Calu3 (cell line): ENCODE data around the gene HERPUD1. TPM values are rescaled to one million over a fixed set of nuclear protein-coding genes. Genes with fewer than 3 reads are reported as not detected.

Experiments used
- BruUV-seq: library from RNA; stranded (reverse); fragments of 400-500 nt; replicated peaks from 2 replicates; lab custom pipeline; 2021; lab: Mats Ljungman, UMichigan
- CTCF ChIA-PET: fragments of 300-600 bp; sonication (Branson Sonifier 250); formaldehyde crosslinking; loops from one replicate; lab custom pipeline; 2022; ENCODE audit warnings: antibody characterized with exemption; lab: Charles Lee
- DNase-seq: peaks from one replicate; pipeline ENCODE4 v3.0.0; 2022
- H3K27ac Mint-ChIP-seq: one replicate; pipeline ENCODE4 v1.8.0; 2022; ENCODE audit warnings: mixed read lengths; ENCODE audit not compliant: unreplicated experiment
- H3K27me3 Mint-ChIP-seq: one replicate; pipeline ENCODE4 v1.8.0; 2022; ENCODE audit warnings: mixed read lengths; ENCODE audit not compliant: unreplicated experiment
- H3K36me3 Mint-ChIP-seq: one replicate; pipeline ENCODE4 v1.8.0; 2022; ENCODE audit warnings: mild to moderate bottlenecking, moderate library complexity, mixed read lengths; ENCODE audit not compliant: insufficient read depth, unreplicated experiment
- H3K4me1 Mint-ChIP-seq: one replicate; pipeline ENCODE4 v1.8.0; 2022; ENCODE audit warnings: mild to moderate bottlenecking, low read depth, mixed read lengths; ENCODE audit not compliant: unreplicated experiment
- H3K4me3 Mint-ChIP-seq: one replicate; pipeline ENCODE4 v1.8.0; 2022; ENCODE audit warnings: mild to moderate bottlenecking, low read depth, moderate library complexity, mixed read lengths; ENCODE audit not compliant: unreplicated experiment
- H3K9me3 Mint-ChIP-seq: one replicate; pipeline ENCODE4 v1.8.0; 2022; ENCODE audit warnings: low read depth, mixed read lengths; ENCODE audit not compliant: unreplicated experiment
- intact Hi-C: fragments of 100-400 bp; cut with micrococcal nuclease; formaldehyde crosslinking; loops from one replicate; pipeline ENCODE4 v1.10.0; 2022; ENCODE audit not compliant: unreplicated experiment
- total RNA-seq: library from RNA; stranded (reverse); gene quantifications from 2 replicates; pipeline ENCODE4 v1.2.3, GENCODE V29; 2022
- TF ChIP-seq, protein P1 (sequence below): fragments of 200-600 bp; IDR thresholded peaks from one replicate; pipeline ENCODE4 v1.8.0; 2022; ENCODE audit warnings: antibody characterized with exemption; ENCODE audit not compliant: unreplicated experiment

The HERPUD1 gene
- total RNA-seq, 1 experiment from 2014 or later = 116 TPM

DNA sequence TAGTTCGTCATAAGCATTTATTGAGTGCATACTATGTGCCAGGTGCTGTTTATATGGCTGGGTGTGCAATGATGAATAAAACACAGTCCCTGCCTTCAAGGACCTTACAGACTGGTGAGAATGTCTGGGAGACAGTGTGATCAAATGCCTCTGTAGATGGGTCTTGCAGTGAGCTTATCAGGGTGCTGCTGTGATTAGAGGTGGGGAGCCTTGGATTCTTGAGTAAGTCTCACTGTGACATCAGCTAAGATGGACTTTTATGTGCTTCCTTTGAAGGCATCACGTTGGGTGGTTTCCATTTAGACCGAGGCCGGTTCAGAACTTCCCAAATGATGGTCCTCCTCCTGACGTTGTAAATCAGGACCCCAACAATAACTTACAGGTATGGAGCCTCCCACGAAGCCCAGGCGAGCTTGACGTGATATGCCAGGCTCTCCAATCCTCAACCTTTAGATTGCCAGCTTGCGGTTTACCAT is 10.0 kb downstream of the HERPUD1 start:
- TF ChIP-seq, protein P1, sequence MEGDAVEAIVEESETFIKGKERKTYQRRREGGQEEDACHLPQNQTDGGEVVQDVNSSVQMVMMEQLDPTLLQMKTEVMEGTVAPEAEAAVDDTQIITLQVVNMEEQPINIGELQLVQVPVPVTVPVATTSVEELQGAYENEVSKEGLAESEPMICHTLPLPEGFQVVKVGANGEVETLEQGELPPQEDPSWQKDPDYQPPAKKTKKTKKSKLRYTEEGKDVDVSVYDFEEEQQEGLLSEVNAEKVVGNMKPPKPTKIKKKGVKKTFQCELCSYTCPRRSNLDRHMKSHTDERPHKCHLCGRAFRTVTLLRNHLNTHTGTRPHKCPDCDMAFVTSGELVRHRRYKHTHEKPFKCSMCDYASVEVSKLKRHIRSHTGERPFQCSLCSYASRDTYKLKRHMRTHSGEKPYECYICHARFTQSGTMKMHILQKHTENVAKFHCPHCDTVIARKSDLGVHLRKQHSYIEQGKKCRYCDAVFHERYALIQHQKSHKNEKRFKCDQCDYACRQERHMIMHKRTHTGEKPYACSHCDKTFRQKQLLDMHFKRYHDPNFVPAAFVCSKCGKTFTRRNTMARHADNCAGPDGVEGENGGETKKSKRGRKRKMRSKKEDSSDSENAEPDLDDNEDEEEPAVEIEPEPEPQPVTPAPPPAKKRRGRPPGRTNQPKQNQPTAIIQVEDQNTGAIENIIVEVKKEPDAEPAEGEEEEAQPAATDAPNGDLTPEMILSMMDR = no peak
- Mint-ChIP-seq H3K36me3 (peaks cover 99% of the 10 kb centered on the region), H3K27me3 (no peaks in the 10 kb centered on the region), H3K4me3 (no peak overlapping the region), H3K27ac (no peak overlapping the region), H3K9me3 (no peaks in the 10 kb centered on the region), H3K4me1 (peaks cover 16% of the 10 kb centered on the region)
- CTCF ChIA-PET = no interaction called here
- no peak for DNase-seq
- BruUV-seq = no TSS peak
- intact Hi-C loops = no loop called here

DNA sequence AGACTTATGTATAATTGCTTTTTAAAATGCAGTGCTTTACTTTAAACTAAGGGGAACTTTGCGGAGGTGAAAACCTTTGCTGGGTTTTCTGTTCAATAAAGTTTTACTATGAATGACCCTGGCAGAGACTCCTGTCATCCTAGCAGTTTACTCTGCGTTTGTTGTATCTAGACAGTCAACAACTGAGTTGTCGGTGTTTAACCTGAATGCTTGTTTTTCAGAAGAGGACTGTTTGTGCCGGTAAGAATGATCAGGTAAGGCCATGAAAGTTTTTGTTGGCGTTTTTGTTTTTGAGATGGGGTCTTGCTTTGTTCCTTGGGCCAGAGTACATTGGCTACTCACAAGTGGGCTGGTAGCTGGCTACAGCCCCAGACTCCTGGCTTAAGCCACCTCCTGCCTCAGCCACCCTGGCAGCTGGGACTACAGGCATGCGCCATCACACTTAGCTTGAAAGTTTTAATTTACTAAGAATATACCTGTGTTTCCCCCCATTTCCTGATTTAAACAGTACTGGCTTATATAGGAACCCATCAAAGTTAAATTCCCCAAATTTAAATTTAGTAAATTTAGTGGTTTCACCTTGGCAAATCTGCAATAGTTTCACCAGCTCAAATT is 11.9 kb downstream of the HERPUD1 start:
- CTCF ChIA-PET = no interaction called here
- intact Hi-C loops = no loop called here
- no TSS peak for BruUV-seq

DNA sequence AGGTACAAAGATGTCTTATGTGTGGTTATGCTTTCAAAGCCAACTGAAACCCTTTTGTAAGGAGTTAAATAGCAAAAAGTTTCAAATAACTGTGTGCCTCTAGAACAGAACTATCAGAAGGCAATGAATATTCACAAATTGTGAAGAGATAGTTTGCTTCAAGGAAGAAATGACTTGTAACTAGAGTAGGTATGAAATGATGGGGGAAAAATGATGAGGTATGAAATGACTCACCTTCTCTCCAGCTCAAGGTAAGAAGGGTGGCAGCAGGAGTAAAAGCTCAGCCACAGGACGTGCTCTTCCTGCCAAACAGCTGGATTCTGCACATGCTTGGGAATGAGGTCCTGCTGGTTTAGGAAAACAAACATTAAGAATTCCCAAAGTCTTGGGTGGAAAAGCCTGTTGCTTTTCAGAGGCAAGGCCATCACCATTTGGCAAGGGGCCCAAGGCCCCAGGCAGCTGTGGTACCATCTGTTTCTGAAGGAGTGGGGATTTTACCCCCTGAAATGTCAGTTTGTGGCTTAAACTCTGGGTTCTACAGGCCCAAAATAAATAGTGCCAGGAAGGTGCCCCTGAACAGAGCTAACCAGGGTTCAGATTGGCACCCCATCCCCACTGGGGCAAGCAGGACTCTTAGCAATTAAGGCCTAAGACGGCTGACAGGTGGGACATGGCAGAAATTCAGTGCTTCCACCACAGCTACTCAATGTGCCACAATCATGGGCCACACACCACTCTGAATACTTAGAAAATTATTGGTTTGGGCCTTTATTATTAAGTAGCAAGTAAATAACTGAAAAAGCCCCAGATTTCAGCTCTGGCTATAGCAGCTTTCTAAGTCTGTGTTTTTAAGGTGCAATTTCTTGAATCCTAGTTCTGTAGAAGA is 13.3 kb downstream of the HERPUD1 start:
- Mint-ChIP-seq H3K27ac (peak overlapping the region; percentile 75), H3K27me3 (no peaks in the 10 kb centered on the region), H3K4me1 (peaks cover 7% of the 10 kb centered on the region), H3K4me3 (no peak overlapping the region), H3K9me3 (no peaks in the 10 kb centered on the region), H3K36me3 (peaks cover 95% of the 10 kb centered on the region)
- intact Hi-C loops = no loop called here
- no TSS peak for BruUV-seq
- TF ChIP-seq, protein P1 = no peak
- DNase-seq = no peak
- CTCF ChIA-PET = interaction anchor here (0.6 to 0.9 kb wide), 3 partner anchors 147 to 1423 kb away, joined by 3 to 7 read pairs (median 3); partner anchors contain the start of gene CPNE2

More for the DNA sequence above, 11.9 kb downstream of the HERPUD1 start:
- peaks cover 97% of the 10 kb centered on the region for H3K36me3 Mint-ChIP-seq
- TF ChIP-seq, protein P1 = no peak
- H3K4me3 Mint-ChIP-seq = no peak overlapping the region
- peaks cover 8% of the 10 kb centered on the region for H3K4me1 Mint-ChIP-seq
- no peaks in the 10 kb centered on the region for H3K9me3 Mint-ChIP-seq
- no peaks in the 10 kb centered on the region for H3K27me3 Mint-ChIP-seq
- peak overlapping the region; percentile 66 for H3K27ac Mint-ChIP-seq
- no peak for DNase-seq

DNA sequence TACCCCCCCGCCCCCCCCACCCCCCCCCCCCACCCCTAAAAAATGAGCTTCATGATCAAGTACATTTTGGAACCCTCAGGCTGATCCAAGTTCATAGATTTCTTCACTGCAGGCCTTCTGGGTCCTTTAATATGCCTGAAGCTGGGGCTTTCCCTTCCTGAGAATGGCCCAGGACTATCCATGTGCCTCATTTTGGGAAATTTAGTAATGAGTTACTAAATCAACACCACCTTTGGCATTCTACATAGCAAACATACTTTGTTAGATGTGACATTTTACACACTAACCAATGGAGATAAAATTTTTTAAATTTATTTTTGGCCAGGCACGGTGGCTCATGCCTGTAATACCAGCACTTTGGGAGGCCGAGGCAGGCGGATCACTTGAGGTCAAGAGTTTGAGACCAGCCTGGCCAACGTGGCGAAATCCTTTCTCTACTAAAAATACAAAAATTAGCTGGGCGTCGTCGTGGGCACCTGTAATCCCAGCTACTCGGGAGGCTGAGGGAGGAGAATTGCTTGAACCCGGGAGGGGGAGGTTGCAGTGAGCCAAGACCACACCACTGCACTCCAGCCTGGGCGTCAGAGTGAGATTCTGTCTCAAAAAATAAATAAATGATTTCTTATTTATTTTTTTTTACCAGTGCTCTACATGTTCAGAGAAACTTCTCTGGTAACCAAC is 14.0 kb downstream of the HERPUD1 start:
- Mint-ChIP-seq H3K4me1 (peaks cover 7% of the 10 kb centered on the region), H3K36me3 (peaks cover 90% of the 10 kb centered on the region), H3K4me3 (no peak overlapping the region), H3K27me3 (no peaks in the 10 kb centered on the region), H3K9me3 (no peaks in the 10 kb centered on the region), H3K27ac (no peak overlapping the region)
- CTCF ChIA-PET = interaction anchor here (0.7 to 0.9 kb wide), 2 partner anchors 146 to 275 kb away, joined by 3 read pairs; partner anchors contain the start of gene CPNE2
- TF ChIP-seq, protein P1 = no peak
- no peak for DNase-seq
- intact Hi-C loops = no loop called here
- no TSS peak for BruUV-seq
